Measurements from ENCODE around the gene SMYD3. TPM values are rescaled to one million over a fixed set of nuclear protein-coding genes. Genes with fewer than 3 reads are reported as not detected.
A peak's percentile ranks its signal among the peaks of the same experiment; 100 is the strongest.

The SMYD3 gene
- total and polyA plus RNA-seq, 9 donors = 10.8 to 24.0 (median 13.7) TPM

DNA sequence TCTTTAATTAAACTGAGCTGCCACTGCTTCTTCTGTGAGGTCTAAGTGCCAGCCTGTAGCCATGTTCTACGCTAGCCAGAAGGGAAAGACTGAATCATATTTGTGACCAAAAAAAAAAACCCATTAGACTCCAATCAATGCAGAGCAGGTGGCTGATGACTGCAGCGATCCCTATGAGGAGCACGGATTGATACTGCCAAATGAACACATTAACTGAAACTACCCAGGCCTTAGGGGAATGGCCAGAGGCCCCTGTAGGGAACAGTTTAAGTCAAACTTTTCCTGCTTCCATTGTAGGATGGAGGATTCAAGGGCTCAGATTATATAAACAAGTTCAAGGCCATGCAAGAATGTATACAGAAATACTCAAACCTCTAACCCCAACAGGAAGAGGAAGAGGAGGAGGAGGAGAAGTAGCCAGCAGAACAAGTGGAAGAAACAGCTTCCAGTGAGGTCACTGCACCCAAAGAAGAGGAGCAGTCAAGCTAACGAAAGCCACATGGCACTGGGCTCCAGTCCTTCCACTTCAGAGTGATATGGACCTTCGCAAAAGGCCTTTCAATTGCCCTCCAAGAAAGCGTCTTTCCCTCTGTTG, 328.3 kb downstream of the SMYD3 start:
- intact Hi-C loops (cut with DNase I) = no loop called here
- Histone ChIP-seq H3K27me3 (no peaks in the 10 kb centered on the region), H3K27ac (no peak overlapping the region), H3K4me3 (no peak overlapping the region), H3K36me3 (no peaks in the 10 kb centered on the region), H3K4me1 (ENCODE audit: insufficient read depth) (peaks cover 7% of the 10 kb centered on the region), H3K9me3 (no peaks in the 10 kb centered on the region)
- TF ChIP-seq, protein P1, sequence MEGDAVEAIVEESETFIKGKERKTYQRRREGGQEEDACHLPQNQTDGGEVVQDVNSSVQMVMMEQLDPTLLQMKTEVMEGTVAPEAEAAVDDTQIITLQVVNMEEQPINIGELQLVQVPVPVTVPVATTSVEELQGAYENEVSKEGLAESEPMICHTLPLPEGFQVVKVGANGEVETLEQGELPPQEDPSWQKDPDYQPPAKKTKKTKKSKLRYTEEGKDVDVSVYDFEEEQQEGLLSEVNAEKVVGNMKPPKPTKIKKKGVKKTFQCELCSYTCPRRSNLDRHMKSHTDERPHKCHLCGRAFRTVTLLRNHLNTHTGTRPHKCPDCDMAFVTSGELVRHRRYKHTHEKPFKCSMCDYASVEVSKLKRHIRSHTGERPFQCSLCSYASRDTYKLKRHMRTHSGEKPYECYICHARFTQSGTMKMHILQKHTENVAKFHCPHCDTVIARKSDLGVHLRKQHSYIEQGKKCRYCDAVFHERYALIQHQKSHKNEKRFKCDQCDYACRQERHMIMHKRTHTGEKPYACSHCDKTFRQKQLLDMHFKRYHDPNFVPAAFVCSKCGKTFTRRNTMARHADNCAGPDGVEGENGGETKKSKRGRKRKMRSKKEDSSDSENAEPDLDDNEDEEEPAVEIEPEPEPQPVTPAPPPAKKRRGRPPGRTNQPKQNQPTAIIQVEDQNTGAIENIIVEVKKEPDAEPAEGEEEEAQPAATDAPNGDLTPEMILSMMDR (IDR thresholded peaks at IDR 0.05) = no peak
- TF ChIP-seq POLR2A (IDR thresholded peaks at IDR 0.05) (no peak), EP300 (IDR thresholded peaks at IDR 0.05) (no peak)
- 81 to 83% (median 81%) methylated on average over 6 of the region's 6 CpGs for WGBS, 3 donors
- DNase-seq = no peak

DNA sequence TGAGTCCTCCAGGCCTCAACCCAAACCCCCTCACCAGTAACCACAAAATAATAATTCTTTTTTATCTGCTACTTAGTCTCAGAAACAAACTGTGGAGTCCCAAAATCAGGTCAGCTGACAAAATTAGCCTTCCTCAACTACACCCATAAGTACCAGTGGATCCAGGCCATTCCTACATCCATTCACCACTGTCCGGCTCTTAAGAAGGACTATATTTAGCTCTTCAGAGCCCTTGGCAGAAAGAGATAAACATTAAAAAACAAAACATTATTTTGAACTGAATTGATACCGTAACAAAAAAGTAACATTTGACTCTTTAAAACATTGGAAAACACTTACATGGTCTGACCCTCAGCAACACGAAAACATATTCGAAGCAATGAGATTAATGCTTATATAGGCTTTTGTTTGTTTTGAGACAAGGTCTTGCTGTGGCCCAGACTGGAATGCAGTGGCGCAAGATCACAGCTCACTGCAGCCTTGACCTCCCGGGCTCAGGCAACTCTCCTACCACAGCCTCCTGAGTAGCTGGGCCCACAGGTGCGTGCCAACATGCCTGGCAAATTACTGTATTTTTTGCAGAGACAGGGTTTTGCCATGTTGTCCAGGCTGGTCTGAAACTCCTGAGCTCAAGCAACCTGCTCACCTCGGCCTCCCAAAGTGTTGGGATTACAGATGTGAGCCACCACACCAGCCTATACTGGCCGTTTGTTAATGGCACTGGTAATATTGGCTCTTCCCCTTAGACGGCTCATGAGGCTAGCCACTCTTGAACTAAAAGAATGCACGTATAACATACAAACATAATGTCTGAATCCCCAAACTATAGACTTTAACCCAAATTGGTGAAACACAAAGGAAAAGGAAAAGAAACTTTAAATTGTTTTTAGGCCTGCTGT, 330.7 kb downstream of the SMYD3 start:
- peak in 4 of 5 donors; percentile 19 to 64 (median 34) for DNase-seq
- H3K4me3 ChIP-seq = no peak overlapping the region
- H3K36me3 ChIP-seq = no peaks in the 10 kb centered on the region
- TF ChIP-seq, protein P1 (IDR thresholded peaks at IDR 0.05) = no peak
- no peak for TF ChIP-seq POLR2A (IDR thresholded peaks at IDR 0.05)
- TF ChIP-seq EP300 (IDR thresholded peaks at IDR 0.05) = no peak
- no peaks in the 10 kb centered on the region for H3K27me3 ChIP-seq
- H3K9me3 ChIP-seq = no peaks in the 10 kb centered on the region
- intact Hi-C loops (cut with DNase I) = no loop called here
- WGBS, 3 donors = 22 to 46% (median 25%) methylated on average over 11 of the region's 11 CpGs
- H3K4me1 ChIP-seq (ENCODE audit: insufficient read depth) = peaks cover 7% of the 10 kb centered on the region
- H3K27ac ChIP-seq = peak overlapping the region in 1 of 2 donors; percentile 36

DNA sequence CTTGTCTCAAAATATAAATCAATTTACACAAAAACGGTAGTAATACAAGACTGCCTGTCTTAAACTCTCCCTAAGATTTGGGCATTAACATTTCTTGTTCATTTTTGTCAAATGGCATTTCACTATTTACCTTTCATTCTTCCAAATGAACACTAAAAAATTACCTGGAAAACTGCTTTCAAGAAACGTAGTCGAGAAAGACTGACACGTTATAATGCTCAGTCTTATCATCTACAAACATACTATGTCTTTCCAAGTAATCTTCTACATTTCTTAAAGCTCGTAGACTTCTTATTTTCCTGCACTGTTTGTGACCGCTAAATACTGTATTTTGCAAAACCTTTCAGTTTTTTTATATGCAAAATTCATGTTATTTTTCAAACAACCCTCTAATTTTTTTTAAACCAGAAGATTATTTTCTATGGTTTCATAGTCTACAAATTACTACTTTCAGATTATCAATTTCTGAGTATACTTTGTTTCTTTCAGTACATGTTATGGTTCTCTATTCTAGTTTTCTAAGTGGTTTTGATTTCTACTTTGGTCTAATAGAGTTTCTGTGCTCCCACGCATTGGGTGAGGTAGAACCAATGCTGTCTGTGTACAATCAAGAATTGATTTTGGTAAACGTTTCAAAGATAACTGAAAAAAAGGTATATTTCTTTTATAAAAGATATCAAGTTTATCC, 336.4 kb downstream of the SMYD3 start:
- H3K27me3 ChIP-seq = no peaks in the 10 kb centered on the region
- no peaks in the 10 kb centered on the region for H3K9me3 ChIP-seq
- TF ChIP-seq, protein P1 (IDR thresholded peaks at IDR 0.05) = no peak
- intact Hi-C loops (cut with DNase I) = no loop called here
- no peak overlapping the region for H3K4me3 ChIP-seq
- H3K4me1 ChIP-seq (ENCODE audit: insufficient read depth) = peaks cover 4% of the 10 kb centered on the region
- H3K36me3 ChIP-seq = no peaks in the 10 kb centered on the region
- WGBS, 3 donors = 94 to 95% (median 94%) methylated on average over 8 of the region's 8 CpGs
- no peak for DNase-seq
- H3K27ac ChIP-seq = no peak overlapping the region

DNA sequence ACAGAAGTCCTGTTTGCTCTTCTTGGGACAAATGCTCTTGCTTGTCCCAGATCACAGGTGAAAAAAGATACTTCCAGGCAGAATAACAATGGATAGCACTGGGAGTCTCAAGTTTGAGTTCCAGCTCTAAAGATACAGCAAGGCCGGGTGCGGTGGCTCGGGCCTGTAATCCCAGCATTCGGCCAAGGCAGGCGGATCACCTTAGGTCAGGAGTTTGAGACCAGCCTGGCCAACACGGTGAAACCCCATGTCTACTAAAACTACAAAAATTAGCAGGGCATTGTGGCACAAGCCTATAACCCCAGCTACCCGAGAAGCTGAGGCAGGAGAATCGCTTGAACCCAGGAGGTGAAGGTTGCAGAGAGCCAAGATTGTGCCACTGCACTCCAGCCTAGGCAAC, 337.6 kb downstream of the SMYD3 start:
- Histone ChIP-seq H3K27me3 (no peaks in the 10 kb centered on the region), H3K9me3 (no peaks in the 10 kb centered on the region), H3K27ac (no peak overlapping the region), H3K4me1 (ENCODE audit: insufficient read depth) (peaks cover 2% of the 10 kb centered on the region), H3K4me3 (no peak overlapping the region), H3K36me3 (no peaks in the 10 kb centered on the region)
- 97 to 98% (median 98%) methylated on average over 8 of the region's 8 CpGs for WGBS, 3 donors
- TF ChIP-seq, protein P1 (IDR thresholded peaks at IDR 0.05) = no peak
- no peak for TF ChIP-seq EP300 (IDR thresholded peaks at IDR 0.05)
- TF ChIP-seq POLR2A (IDR thresholded peaks at IDR 0.05) = no peak
- intact Hi-C loops (cut with DNase I) = no loop called here
- no peak for DNase-seq
